ENCODE measurements around the gene GLRA1.
"Not testable (repeated sequence)": the region's sequence is repeated elsewhere in the genome, so short reads cannot be mapped to it uniquely, and the experiment has no call there.

Gene GLRA1

GRCh38 chr5:151812757-151813309 lies 111.8 kb downstream of the GLRA1 start:
- no peak for DNase-seq

DNA sequence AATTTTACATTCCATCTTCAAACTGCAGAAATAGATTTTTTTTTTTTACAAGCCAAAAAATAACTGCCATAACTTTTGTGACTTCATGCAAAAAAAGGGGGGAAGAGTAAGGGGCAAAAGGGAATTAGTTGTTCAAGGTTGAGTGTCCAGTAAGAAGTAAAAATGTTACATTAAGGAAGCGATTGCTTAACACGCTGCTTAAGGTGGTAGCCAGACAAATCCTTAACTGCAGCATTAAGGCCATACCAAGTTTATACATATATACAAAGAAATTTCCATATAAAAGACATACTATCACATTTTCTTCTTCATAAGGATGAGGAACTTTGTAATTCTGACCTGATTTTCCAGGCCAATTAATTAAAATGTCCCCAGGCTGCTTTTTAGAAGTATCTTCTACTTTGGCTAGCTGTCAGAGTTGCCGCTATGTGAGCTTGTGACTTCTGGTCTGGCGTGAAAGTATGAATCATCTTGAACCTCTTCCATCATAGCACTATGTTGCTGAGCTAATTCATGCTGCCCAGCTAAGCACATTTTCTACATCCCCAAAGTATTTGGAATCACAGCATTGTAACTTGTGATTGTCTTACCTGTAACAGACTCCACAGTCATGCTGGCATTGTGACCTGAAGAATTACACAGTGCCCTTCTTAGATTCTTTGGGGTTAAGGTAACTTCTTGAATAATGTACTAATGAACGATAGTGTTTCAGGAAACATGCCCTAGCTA lies 112.9 kb downstream of the GLRA1 start:
- DNase-seq, result no peak

DNA sequence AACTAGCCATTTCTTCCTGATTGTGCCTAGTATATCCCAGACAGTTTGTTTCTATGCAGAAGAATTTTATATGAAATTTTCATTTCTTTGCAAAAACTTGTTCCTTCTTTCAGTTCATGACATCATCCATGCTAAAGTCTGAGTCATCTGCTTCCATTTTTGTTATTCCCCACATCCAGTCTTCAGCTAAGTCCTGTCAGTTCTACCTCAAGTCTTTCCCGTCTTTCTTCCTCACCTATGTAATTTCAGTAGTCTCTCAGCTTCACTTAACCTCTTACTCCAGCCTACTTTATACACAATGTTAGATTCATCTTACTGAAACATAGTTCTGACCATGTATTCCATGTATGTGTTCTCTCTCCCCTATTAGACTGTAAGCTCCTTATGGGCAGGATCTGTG lies 113.8 kb downstream of the GLRA1 start:
- no peak for DNase-seq

DNA sequence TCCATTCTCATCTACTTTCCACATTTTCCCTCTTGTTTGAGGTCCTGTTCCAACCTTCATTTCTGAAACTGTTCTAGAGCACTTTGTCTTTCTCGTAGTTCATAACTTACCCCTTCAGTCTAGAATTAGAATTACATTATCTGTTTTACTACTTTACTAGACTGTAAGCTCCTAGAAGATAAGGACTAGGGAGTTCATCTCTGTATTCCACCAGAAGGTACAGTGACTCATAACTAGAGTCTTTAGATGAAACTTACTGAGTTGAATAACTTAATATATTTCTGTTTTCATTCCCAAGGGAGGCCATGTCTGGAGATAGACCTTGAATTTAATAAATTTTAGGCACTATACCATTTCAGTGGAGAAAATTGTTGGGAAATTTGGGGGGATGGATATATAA lies 114.2 kb downstream of the GLRA1 start:
- DNase-seq, result no peak

DNA sequence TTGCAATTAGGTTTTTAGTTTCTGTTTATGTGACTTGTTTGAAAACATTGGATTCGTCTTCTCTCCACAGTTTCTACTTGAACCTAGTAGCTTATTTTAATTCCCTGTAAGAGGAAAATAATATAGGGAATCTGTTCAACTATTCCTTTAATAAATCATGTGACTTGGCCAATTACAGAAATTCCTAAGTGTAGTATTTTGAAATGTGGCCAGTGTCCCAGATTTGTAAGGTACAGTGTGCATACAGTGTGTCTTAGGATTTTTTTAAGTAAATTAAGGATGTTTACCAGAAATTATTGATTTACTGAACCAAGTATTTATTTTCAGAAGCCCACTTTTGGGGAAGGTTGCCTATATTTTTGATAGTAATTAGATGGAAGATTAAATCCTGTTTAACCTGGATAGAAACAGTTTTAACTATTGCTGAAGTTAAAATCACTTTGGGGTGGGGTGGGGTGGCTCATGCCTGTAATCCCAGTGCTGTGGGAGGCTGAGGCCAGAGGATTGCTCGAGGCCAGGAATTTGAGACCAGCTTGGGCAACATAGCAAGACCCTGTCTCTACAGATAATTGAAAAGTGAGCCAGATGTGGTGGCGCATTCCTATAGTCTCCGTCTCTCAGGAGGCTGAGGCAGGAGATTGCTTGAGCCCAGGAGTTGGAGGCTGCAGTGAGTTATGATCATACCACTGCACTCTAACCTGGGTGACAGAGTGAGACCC lies 116.0 kb downstream of the GLRA1 start:
- no peak for DNase-seq

DNA sequence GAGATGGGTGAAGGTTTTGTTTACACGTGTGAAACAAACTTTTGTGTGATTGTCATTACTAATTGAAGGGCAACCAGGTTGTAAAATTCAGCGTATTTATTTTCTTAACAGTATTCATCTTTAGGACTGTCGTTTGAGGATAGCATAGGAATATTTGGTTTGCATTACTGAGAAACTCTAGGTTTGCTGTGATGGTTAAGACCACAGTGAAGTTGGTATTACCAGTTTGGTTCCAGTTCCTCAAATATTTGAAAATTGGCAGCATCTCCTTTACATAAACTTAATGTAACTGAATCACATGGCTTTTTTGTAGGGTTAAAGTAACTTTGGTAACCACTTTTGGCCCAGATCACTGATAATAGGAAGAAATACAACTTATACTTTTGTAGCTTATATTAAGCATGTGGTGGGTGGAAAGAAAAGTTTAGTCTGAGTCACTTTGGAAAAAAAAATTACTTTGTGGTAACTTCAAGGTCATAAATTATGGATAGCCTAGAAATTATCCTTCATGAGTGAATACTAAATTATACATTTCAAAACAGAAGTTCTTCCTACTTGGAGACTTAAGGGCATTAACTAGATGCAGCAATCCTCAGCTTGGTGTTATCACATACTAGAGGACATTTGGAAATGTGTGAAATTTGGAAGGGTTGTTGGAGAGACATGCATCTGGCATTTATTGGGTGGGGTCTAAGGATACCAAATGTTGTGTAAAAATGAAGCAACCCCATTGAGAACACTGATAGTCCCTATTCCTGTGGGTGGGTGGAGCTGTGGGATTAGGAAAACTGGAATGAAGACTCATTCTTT lies 119.0 kb downstream of the GLRA1 start:
- no peak for DNase-seq

DNA sequence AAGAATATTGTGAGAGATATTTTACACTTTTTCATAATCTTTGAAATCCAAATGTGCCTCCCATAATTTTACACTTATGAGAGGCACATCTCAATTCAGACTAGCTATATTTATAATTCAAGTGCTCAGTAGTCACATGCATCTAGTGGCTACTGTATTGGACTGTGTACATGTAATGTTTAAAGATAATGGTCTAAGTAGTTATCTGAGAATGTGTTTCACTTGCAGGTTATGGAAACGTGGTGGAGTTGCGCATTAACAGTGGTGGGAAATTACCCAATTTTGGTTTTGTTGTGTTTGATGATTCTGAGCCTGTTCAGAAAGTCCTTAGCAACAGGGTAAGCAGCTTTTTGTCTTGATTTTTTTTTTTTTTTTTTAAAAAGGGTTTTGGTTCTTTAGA lies 124.1 kb downstream of the GLRA1 start:
- DNase-seq, result no peak

DNA sequence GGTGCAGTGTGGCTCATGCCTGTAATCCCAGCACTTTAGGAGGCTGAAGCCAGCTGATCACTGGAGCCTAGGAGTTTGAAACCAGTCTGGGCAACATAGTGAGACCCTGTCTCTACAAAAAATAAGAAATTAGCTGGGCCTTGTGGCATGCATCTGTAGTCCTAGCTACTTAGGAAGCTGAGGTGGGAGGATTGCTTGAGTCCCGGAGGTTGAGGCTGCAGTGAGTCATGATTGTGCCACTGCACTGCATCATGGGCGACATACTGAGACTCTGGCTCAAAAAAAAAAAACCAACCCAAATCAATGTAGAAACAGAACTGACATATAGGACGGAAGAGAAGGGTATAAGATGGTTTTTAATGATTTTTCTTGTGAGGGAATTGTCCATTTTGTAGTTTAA lies 125.2 kb downstream of the GLRA1 start:
- DNase-seq, result no peak

DNA sequence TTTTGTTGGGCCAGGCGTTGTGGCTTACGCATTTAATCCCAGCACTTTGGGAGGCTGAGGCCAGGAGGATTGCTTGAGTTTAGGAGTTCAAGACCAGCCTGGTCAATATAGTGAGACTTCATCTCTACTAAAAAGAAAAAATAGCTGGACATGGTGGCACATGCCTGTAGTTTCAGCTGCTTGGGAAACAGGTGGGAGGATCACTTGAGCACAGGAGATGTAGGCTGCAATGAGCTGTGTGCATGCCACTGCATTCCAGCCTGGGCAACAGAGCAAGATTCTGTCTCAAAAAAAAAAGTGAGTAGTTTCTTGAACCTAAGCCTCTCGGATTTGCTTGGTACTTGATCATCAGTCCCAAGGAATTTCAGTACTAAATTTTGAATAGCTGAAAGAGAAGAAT lies 126.0 kb downstream of the GLRA1 start:
- no peak for DNase-seq

GRCh38 chr5:151795426-151795825 lies 129.2 kb downstream of the GLRA1 start:
- DNase-seq, result no peak

- no peak for DNase-seq
Observed at GRCh38 chr5:151793358-151793757, 131.3 kb downstream of the GLRA1 start.

DNA sequence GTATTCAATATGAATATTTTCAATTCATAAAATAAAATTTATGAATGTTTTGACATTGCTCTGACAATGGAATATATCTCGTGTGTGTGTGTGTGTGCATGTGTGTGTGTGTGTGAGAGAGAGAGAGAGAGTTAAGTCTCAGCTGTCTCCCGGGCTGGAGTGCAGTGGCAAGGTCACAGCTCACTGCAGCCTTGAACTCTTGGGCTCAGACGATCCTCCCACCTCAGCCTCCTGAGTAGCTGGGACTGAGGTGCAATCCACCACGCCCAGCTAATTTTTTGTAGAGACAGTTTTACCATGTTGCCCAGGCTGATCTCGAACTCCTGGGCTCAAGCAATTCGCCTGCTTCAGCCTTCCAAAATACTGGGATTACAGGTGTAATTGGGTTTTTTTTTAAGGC lies 136.8 kb downstream of the GLRA1 start:
- no peak for DNase-seq

DNA sequence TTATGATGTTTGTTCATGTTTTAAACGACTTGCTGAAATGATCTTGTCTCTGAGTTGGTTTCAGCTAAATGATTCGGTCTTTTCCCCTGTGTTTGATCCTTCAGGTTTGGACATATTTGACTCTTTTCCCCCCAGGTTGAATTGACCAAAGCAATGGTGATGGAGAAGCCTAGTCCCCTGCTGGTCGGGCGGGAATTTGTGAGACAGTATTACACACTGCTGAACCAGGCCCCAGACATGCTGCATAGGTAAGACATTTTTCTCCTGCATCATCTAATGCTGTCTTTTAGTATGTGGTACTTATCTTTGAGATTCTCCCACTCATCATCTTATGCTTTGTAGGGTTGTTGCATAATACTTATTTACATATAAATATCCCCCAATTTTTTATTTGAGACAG lies 138.2 kb downstream of the GLRA1 start:
- DNase-seq, result no peak

- no peak for DNase-seq
Observed at GRCh38 chr5:151784141-151784540, 140.5 kb downstream of the GLRA1 start.

- DNase-seq, result not testable (repeated sequence)
Observed at GRCh38 chr5:151783664-151784063, 141.0 kb downstream of the GLRA1 start.

GRCh38 chr5:151781201-151781600 lies 143.4 kb downstream of the GLRA1 start:
- no peak for DNase-seq

DNA sequence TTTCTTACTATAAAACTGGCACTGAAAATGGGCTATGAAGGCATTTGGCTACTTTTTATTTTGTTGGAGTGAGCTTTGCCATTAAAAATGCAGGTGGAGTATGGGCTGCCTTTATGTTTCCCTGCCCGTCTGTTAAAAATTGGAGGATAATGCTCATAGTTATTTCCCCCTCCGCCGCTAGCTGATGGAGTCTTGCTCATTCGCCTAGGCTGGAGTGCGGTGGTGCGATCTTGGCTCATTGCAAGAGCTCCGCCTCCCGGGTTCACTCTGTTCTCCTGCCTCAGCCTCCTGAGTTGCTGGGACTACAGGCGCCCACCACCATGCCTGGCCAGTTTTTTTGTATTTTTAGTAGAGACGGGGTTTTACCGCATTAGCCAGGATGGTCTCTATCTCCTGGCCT lies 144.3 kb downstream of the GLRA1 start:
- DNase-seq, result no peak

GRCh38 chr5:151779531-151780125 lies 145.0 kb downstream of the GLRA1 start:
- DNase-seq, result no peak

- DNase-seq, result no peak
Observed at GRCh38 chr5:151775025-151775606, 149.5 kb downstream of the GLRA1 start.

- DNase-seq, result no peak
Observed at GRCh38 chr5:151773951-151774350, 150.7 kb downstream of the GLRA1 start.

GRCh38 chr5:151772846-151773561 lies 151.6 kb downstream of the GLRA1 start:
- DNase-seq, result no peak
